Activated CD4-positive, alpha-beta T cell treated with anti-CD3 and anti-CD28 coated beads, Interleukin-2, amount 10 ng/mL, durations not matched to agents 24 days and 14 days (primary cell): ENCODE results near the gene CTNNBL1. TPM values are rescaled to one million over a fixed set of nuclear protein-coding genes. Genes with fewer than 3 reads are reported as not detected.

Source experiments
- DNase-seq: peaks from one replicate; pipeline ENCODE4 v3.0.0; 2022
- H3K27ac Mint-ChIP-seq: one replicate; pipeline ENCODE4 v1.8.0; 2022; ENCODE audit warnings: mild to moderate bottlenecking, mixed read lengths
- H3K27me3 Mint-ChIP-seq: one replicate; pipeline ENCODE4 v1.8.0; 2022; ENCODE audit warnings: mixed read lengths
- H3K36me3 Mint-ChIP-seq: one replicate; pipeline ENCODE4 v1.8.0; 2022; ENCODE audit warnings: low read depth, mild to moderate bottlenecking, mixed read lengths
- H3K4me1 Mint-ChIP-seq: one replicate; pipeline ENCODE4 v1.8.0; 2021; ENCODE audit warnings: mixed read lengths
- H3K4me3 Mint-ChIP-seq: one replicate; pipeline ENCODE4 v1.8.0; 2022; ENCODE audit warnings: mild to moderate bottlenecking, moderate library complexity, mixed read lengths
- H3K9me3 Mint-ChIP-seq: one replicate; pipeline ENCODE4 v1.8.0; 2021; ENCODE audit warnings: mixed read lengths
- intact Hi-C: fragments of 100-400 bp; cut with micrococcal nuclease; formaldehyde crosslinking; loops from one replicate; pipeline ENCODE4 v1.15.1; 2023
- total RNA-seq: library from RNA; stranded (reverse); gene quantifications from 2 replicates; pipeline ENCODE4 v1.2.3, GENCODE V29; 2022

Gene CTNNBL1
- total RNA-seq, 1 donor from 2014 or later, result 105 TPM

GRCh38 chr20:37749620-37750403, 56.0 kb downstream of the CTNNBL1 start:
- no peak overlapping the region for H3K27ac Mint-ChIP-seq

GRCh38 chr20:37755665-37756064, 61.8 kb downstream of the CTNNBL1 start:
- H3K4me3 Mint-ChIP-seq, result no peak overlapping the region
- no peak overlapping the region for H3K27ac Mint-ChIP-seq
- peaks cover 20% of the 10 kb centered on the region for H3K36me3 Mint-ChIP-seq
- DNase-seq, result no peak
- no peaks in the 10 kb centered on the region for H3K4me1 Mint-ChIP-seq
- H3K9me3 Mint-ChIP-seq, result no peaks in the 10 kb centered on the region
- no peaks in the 10 kb centered on the region for H3K27me3 Mint-ChIP-seq
- intact Hi-C loops, result no loop called here

More at GRCh38 chr20:37749620-37750403, 56.0 kb downstream of the CTNNBL1 start:
- Mint-ChIP-seq H3K4me1 (peaks cover 11% of the 10 kb centered on the region), H3K9me3 (no peaks in the 10 kb centered on the region), H3K4me3 (no peak overlapping the region), H3K27me3 (no peaks in the 10 kb centered on the region), H3K36me3 (peaks cover 27% of the 10 kb centered on the region)
- DNase-seq, result no peak
- intact Hi-C loops, result no loop called here

- DNase-seq, result no peak
- no peak overlapping the region for H3K4me3 Mint-ChIP-seq
- H3K4me1 Mint-ChIP-seq, result no peaks in the 10 kb centered on the region
- intact Hi-C loops, result no loop called here
- no peaks in the 10 kb centered on the region for H3K9me3 Mint-ChIP-seq
- H3K27ac Mint-ChIP-seq, result no peak overlapping the region
- H3K27me3 Mint-ChIP-seq, result no peaks in the 10 kb centered on the region
- peaks cover 16% of the 10 kb centered on the region for H3K36me3 Mint-ChIP-seq
Measured at GRCh38 chr20:37756234-37756633, 62.4 kb downstream of the CTNNBL1 start.

- Mint-ChIP-seq H3K27me3 (no peaks in the 10 kb centered on the region), H3K4me1 (no peaks in the 10 kb centered on the region), H3K9me3 (no peaks in the 10 kb centered on the region), H3K4me3 (no peak overlapping the region), H3K27ac (peak overlapping the region; percentile 34), H3K36me3 (peaks cover 22% of the 10 kb centered on the region)
- intact Hi-C loops, result no loop called here
- no peak for DNase-seq
Measured at GRCh38 chr20:37757550-37757949, 63.7 kb downstream of the CTNNBL1 start.

- Mint-ChIP-seq H3K4me3 (no peak overlapping the region), H3K27me3 (no peaks in the 10 kb centered on the region), H3K36me3 (peaks cover 23% of the 10 kb centered on the region), H3K27ac (no peak overlapping the region), H3K4me1 (no peaks in the 10 kb centered on the region), H3K9me3 (no peaks in the 10 kb centered on the region)
- intact Hi-C loops, result no loop called here
- DNase-seq, result no peak
Measured at GRCh38 chr20:37758332-37758731, 64.5 kb downstream of the CTNNBL1 start.

DNA sequence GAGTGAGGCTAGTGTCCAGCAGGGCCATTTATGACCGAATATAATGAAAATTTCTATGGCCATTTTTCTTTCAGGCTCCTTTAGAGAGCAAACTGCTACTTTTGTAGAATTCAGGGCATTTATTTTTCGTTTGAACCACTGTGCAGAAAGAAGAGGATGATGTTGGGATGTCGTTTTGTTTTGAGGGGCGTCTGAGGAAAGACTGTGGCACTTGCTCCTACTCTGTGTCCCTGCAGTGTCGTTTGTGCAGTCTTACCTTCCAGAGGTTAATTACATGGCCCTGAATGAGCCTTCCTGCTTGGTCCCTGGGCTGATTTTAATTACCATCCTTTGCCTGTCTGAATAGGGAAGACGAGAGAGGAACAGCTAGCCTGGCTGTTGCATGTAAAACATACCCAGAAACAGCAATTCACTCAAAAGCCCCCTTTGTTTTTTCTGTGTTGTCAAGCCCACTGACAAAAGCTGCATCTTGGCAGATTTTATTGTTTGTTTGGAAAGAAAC, 65.3 kb downstream of the CTNNBL1 start:
- H3K36me3 Mint-ChIP-seq, result peaks cover 25% of the 10 kb centered on the region
- no peaks in the 10 kb centered on the region for H3K4me1 Mint-ChIP-seq
- H3K27me3 Mint-ChIP-seq, result no peaks in the 10 kb centered on the region
- no peaks in the 10 kb centered on the region for H3K9me3 Mint-ChIP-seq
- H3K4me3 Mint-ChIP-seq, result no peak overlapping the region
- intact Hi-C loops, result no loop called here
- no peak for DNase-seq
- H3K27ac Mint-ChIP-seq, result no peak overlapping the region

DNA sequence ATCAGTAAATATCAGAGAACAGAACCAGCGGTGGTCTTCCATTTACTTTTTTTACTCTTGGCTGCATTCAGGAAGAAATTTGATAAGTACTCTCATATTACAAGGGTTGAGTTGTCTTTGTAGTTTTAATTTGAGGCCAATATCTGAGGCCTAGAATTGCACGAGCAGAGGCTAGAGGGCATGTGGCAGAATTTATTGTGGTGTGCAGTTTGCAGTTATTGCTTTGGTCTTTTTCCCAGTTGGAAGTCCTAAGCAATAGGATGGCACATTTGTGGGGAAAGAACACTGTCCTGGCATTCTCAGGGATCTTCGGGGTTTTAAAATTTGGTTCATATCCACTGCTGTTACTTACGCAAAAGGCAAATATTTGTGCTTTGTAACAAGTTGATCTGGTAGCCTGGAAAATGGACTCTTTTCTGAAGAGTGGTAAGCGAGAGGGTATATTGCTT, 66.0 kb downstream of the CTNNBL1 start:
- Mint-ChIP-seq H3K4me1 (no peaks in the 10 kb centered on the region), H3K9me3 (no peaks in the 10 kb centered on the region), H3K36me3 (peaks cover 25% of the 10 kb centered on the region), H3K4me3 (no peak overlapping the region), H3K27me3 (no peaks in the 10 kb centered on the region), H3K27ac (no peak overlapping the region)
- intact Hi-C loops, result no loop called here
- no peak for DNase-seq

- Mint-ChIP-seq H3K4me3 (no peak overlapping the region), H3K9me3 (no peaks in the 10 kb centered on the region), H3K27ac (no peak overlapping the region), H3K4me1 (no peaks in the 10 kb centered on the region), H3K27me3 (no peaks in the 10 kb centered on the region), H3K36me3 (peaks cover 26% of the 10 kb centered on the region)
- DNase-seq, result no peak
- intact Hi-C loops, result no loop called here
Measured at GRCh38 chr20:37760322-37760721, 66.5 kb downstream of the CTNNBL1 start.

GRCh38 chr20:37762716-37763485, 69.1 kb downstream of the CTNNBL1 start:
- no peaks in the 10 kb centered on the region for H3K27me3 Mint-ChIP-seq
- intact Hi-C loops, result no loop called here
- H3K36me3 Mint-ChIP-seq, result peaks cover 25% of the 10 kb centered on the region
- no peak for DNase-seq
- H3K4me3 Mint-ChIP-seq, result no peak overlapping the region
- no peaks in the 10 kb centered on the region for H3K9me3 Mint-ChIP-seq
- no peak overlapping the region for H3K27ac Mint-ChIP-seq
- no peaks in the 10 kb centered on the region for H3K4me1 Mint-ChIP-seq

GRCh38 chr20:37764333-37764935, 70.6 kb downstream of the CTNNBL1 start:
- no peak for DNase-seq
- Mint-ChIP-seq H3K27ac (no peak overlapping the region), H3K27me3 (no peaks in the 10 kb centered on the region), H3K4me3 (no peak overlapping the region), H3K9me3 (no peaks in the 10 kb centered on the region), H3K4me1 (no peaks in the 10 kb centered on the region), H3K36me3 (peaks cover 21% of the 10 kb centered on the region)
- intact Hi-C loops, result no loop called here

DNA sequence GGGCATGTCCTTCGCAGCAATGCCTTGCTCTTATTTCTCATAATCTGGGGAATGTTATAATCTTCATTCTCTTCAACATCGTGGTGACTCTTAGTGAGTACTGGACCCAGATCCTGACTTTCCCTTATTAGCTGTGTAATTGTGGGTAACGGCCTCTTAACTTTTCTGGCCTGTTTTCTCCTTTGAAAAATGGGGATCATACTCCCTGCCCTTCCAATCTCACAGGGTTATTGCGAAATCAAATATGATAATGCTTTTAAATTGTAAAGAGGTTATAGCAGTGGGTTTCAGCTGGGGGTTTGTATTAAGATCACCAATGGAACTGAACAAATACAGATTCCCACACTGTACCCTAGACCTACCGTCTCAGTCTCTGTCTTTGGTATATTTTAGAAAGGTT, 77.1 kb downstream of the CTNNBL1 start:
- Mint-ChIP-seq H3K4me3 (no peak overlapping the region), H3K27me3 (no peaks in the 10 kb centered on the region), H3K36me3 (peaks cover 17% of the 10 kb centered on the region), H3K27ac (no peak overlapping the region), H3K9me3 (no peaks in the 10 kb centered on the region), H3K4me1 (no peaks in the 10 kb centered on the region)
- intact Hi-C loops, result no loop called here
- DNase-seq, result no peak

- H3K9me3 Mint-ChIP-seq, result no peaks in the 10 kb centered on the region
- peaks cover 22% of the 10 kb centered on the region for H3K36me3 Mint-ChIP-seq
- no peak overlapping the region for H3K27ac Mint-ChIP-seq
- DNase-seq, result no peak
- intact Hi-C loops, result no loop called here
- H3K4me1 Mint-ChIP-seq, result no peaks in the 10 kb centered on the region
- no peaks in the 10 kb centered on the region for H3K27me3 Mint-ChIP-seq
- H3K4me3 Mint-ChIP-seq, result no peak overlapping the region
Measured at GRCh38 chr20:37773291-37773826, 79.5 kb downstream of the CTNNBL1 start.

DNA sequence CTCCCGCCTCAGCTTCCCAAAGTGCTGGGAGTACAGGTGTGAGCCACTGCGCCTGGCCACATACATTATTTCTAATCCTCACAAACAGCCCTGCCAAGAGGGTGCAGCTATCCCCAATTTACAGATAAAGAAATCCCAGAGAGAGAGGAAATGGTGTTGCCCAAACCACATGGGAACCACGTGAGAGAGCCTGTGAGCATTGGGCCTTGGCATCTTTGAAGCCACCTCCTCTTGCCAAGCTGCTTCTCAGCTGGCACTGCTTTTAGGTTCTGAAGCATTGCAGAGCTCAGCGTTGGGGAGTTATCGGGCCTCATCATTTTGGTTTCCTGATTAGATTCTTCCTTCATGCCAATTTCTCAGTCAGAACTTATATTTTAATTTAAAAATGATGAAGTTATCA, 80.3 kb downstream of the CTNNBL1 start:
- Mint-ChIP-seq H3K27me3 (no peaks in the 10 kb centered on the region), H3K9me3 (no peaks in the 10 kb centered on the region), H3K4me1 (no peaks in the 10 kb centered on the region), H3K27ac (no peak overlapping the region), H3K4me3 (no peak overlapping the region), H3K36me3 (peaks cover 23% of the 10 kb centered on the region)
- DNase-seq, result no peak
- intact Hi-C loops, result no loop called here

GRCh38 chr20:37775200-37775599, 81.4 kb downstream of the CTNNBL1 start:
- no peak overlapping the region for H3K4me3 Mint-ChIP-seq
- DNase-seq, result no peak
- no peaks in the 10 kb centered on the region for H3K4me1 Mint-ChIP-seq
- no peaks in the 10 kb centered on the region for H3K27me3 Mint-ChIP-seq
- H3K9me3 Mint-ChIP-seq, result no peaks in the 10 kb centered on the region
- H3K27ac Mint-ChIP-seq, result no peak overlapping the region
- peaks cover 29% of the 10 kb centered on the region for H3K36me3 Mint-ChIP-seq
- intact Hi-C loops, result no loop called here
